ENCODE data around the gene DNAJB13. TPM values are rescaled to one million over a fixed set of nuclear protein-coding genes. Genes with fewer than 3 reads are reported as not detected.

The DNAJB13 gene
- polyA plus RNA-seq, 1 donor from 2014 or later = not detected

GRCh38 chr11:73976451-73977151, 25.8 kb downstream of the DNAJB13 start:
- Histone ChIP-seq H3K9me2 (ENCODE audit: insufficient read depth, low read length) (no peaks in the 10 kb centered on the region), H3K4me2 (ENCODE audit: low read length) (no peak overlapping the region), H3K9ac (ENCODE audit: low read length) (no peak overlapping the region), H3K27me3 (ENCODE audit: insufficient read depth, low read depth, low read length) (no peaks in the 10 kb centered on the region), H2AFZ (ENCODE audit: low read depth, low read length) (no peak overlapping the region), H3K36me3 (ENCODE audit: insufficient read depth, low read length) (no peaks in the 10 kb centered on the region), H3K9me3 (ENCODE audit: low read length) (no peaks in the 10 kb centered on the region), H3F3A (ENCODE audit: insufficient read depth, low read length, poor library complexity, severe bottlenecking) (no peaks in the 10 kb centered on the region), H4K20me1 (ENCODE audit: insufficient read depth) (no peaks in the 10 kb centered on the region), H3K27ac (ENCODE audit: low read length) (no peak overlapping the region), H3K4me3 (ENCODE audit: low read length) (no peak overlapping the region), H3K79me2 (replicated peaks; ENCODE audit: insufficient read depth, low read length) (no peaks in the 10 kb centered on the region)
- no peak for TF ChIP-seq POLR2AphosphoS5 (IDR thresholded peaks at IDR 0.05)
- no peak for TF ChIP-seq RAD21 (conservative IDR thresholded peaks at IDR 0.05)
- TF ChIP-seq MXI1 (conservative IDR thresholded peaks at IDR 0.05; ENCODE audit: poor library complexity, severe bottlenecking) = no peak
- TF ChIP-seq EZH2 (IDR thresholded peaks at IDR 0.05; ENCODE audit: borderline replicate concordance, insufficient read depth, low read length, poor library complexity, severe bottlenecking) = no peak
- TF ChIP-seq REST (IDR thresholded peaks at IDR 0.05; ENCODE audit: borderline replicate concordance) = no peak

- Histone ChIP-seq H3K4me2 (ENCODE audit: low read length) (no peak overlapping the region), H3K9ac (ENCODE audit: low read length) (no peak overlapping the region), H3K36me3 (ENCODE audit: insufficient read depth, low read length) (no peaks in the 10 kb centered on the region), H3K79me2 (replicated peaks; ENCODE audit: insufficient read depth, low read length) (no peaks in the 10 kb centered on the region), H2AFZ (ENCODE audit: low read depth, low read length) (no peak overlapping the region), H4K20me1 (ENCODE audit: insufficient read depth) (no peaks in the 10 kb centered on the region), H3K27ac (ENCODE audit: low read length) (no peak overlapping the region), H3F3A (ENCODE audit: insufficient read depth, low read length, poor library complexity, severe bottlenecking) (no peaks in the 10 kb centered on the region), H3K4me3 (ENCODE audit: low read length) (no peak overlapping the region), H3K9me2 (ENCODE audit: insufficient read depth, low read length) (no peaks in the 10 kb centered on the region), H3K9me3 (ENCODE audit: low read length) (no peaks in the 10 kb centered on the region), H3K27me3 (ENCODE audit: insufficient read depth, low read depth, low read length) (no peaks in the 10 kb centered on the region)
- TF ChIP-seq CTCF (IDR thresholded peaks at IDR 0.05; ENCODE audit: poor library complexity, severe bottlenecking) = no peak
- no peak for TF ChIP-seq REST (IDR thresholded peaks at IDR 0.05; ENCODE audit: borderline replicate concordance)
- TF ChIP-seq EP300 (conservative IDR thresholded peaks at IDR 0.05; ENCODE audit: poor library complexity, severe bottlenecking) = no peak
- TF ChIP-seq POLR2AphosphoS5 (IDR thresholded peaks at IDR 0.05) = no peak
- no peak for TF ChIP-seq SMC3 (conservative IDR thresholded peaks at IDR 0.05; ENCODE audit: poor library complexity)
- no peak for TF ChIP-seq TAF1 (IDR thresholded peaks at IDR 0.05; ENCODE audit: low read depth)
- TF ChIP-seq RAD21 (conservative IDR thresholded peaks at IDR 0.05) = no peak
- TF ChIP-seq MXI1 (conservative IDR thresholded peaks at IDR 0.05; ENCODE audit: poor library complexity, severe bottlenecking) = no peak
- no peak for TF ChIP-seq EZH2 (IDR thresholded peaks at IDR 0.05; ENCODE audit: borderline replicate concordance, insufficient read depth, low read length, poor library complexity, severe bottlenecking)
Measured at GRCh38 chr11:73977856-73978519, 27.2 kb downstream of the DNAJB13 start.
